Stimulated activated CD4-positive, alpha-beta T cell treated with anti-CD3 and anti-CD28 coated beads, Interleukin-4, amount 100 ng/mL, for 48 hours (primary cell): Measurements from ENCODE around the gene KCNK7.
"Not testable (repeated sequence)": the region's sequence is repeated elsewhere in the genome, so short reads cannot be mapped to it uniquely, and the experiment has no call there.

Experiments
- DNase-seq, 2 donors: peaks; one replicate each; pipeline ENCODE4 v3.0.0-alpha.2; 2020; ENCODE audit warnings: low read depth in 2 of 2

Gene KCNK7

GRCh38 chr11:65595543-65596281 is at the start of gene KCNK7:
KCNK7 (minus strand) TSS chr11:65595800; CDS start chr11:65595772, 28 bp downstream.
- no peak for DNase-seq

- DNase-seq: no peak
These were observed 49.2 kb upstream of the KCNK7 start for GRCh38 chr11:65644837-65645236.

- DNase-seq: no peak
These were observed 48.4 kb upstream of the KCNK7 start for GRCh38 chr11:65643971-65644370.

GRCh38 chr11:65642014-65642671 is 46.5 kb upstream of the KCNK7 start:
- DNase-seq: no peak

- no peak for DNase-seq
These were observed 45.9 kb upstream of the KCNK7 start for GRCh38 chr11:65641297-65642013.

- DNase-seq: no peak
These were observed 45.1 kb upstream of the KCNK7 start for GRCh38 chr11:65640483-65641296.

- DNase-seq: no peak
These were observed 44.3 kb upstream of the KCNK7 start for GRCh38 chr11:65639623-65640482.

- not testable (repeated sequence) for DNase-seq
These were observed 43.6 kb upstream of the KCNK7 start for GRCh38 chr11:65639228-65639597.

- peak; percentile 61 to 71 for DNase-seq
These were observed 42.3 kb upstream of the KCNK7 start, which contains the start of gene SIPA1 for GRCh38 chr11:65637794-65638419. SIPA1 (plus strand) TSS chr11:65638101; CDS start chr11:65640922, 2,821 bp downstream.

GRCh38 chr11:65637032-65637557 is 41.5 kb upstream of the KCNK7 start:
- DNase-seq: no peak

GRCh38 chr11:65636108-65637031 is 40.8 kb upstream of the KCNK7 start:
- no peak for DNase-seq

GRCh38 chr11:65634905-65635731 is 39.5 kb upstream of the KCNK7 start:
- DNase-seq: no peak

GRCh38 chr11:65634440-65634839 is 38.8 kb upstream of the KCNK7 start:
- no peak for DNase-seq

- no peak for DNase-seq
These were observed 38.5 kb upstream of the KCNK7 start for GRCh38 chr11:65634109-65634436.

GRCh38 chr11:65633390-65634108 is 37.9 kb upstream of the KCNK7 start:
- no peak for DNase-seq

- no peak for DNase-seq
These were observed 34.6 kb upstream of the KCNK7 start for GRCh38 chr11:65630215-65630614.

GRCh38 chr11:65629579-65629978 is 34.0 kb upstream of the KCNK7 start:
- no peak for DNase-seq

GRCh38 chr11:65627202-65627601 is 31.6 kb upstream of the KCNK7 start:
- no peak for DNase-seq
